Stomach smooth muscle (tissue), 2 donors: ENCODE data around the gene XRCC4.

ENCODE experiments used
- H3K27ac ChIP-seq: one replicate; pipeline ENCODE4 v1.7.0; 2013; ENCODE audit warnings: mild to moderate bottlenecking, low read length, inconsistent platforms
- H3K27me3 ChIP-seq, 2 donors: one replicate each; pipeline ENCODE4 v1.7.0; 2013; ENCODE audit warnings: low read length in 2 of 2; ENCODE audit not compliant: insufficient read depth in 2 of 2, control insufficient read depth in 1 of 2
- H3K36me3 ChIP-seq, 2 donors: one replicate each; pipeline ENCODE4 v1.7.0; 2013; ENCODE audit warnings: low read length in 2 of 2; ENCODE audit not compliant: control insufficient read depth in 2 of 2, insufficient read depth in 2 of 2
- H3K4me1 ChIP-seq: one replicate; pipeline ENCODE4 v1.7.0; 2013; ENCODE audit warnings: low read length; ENCODE audit not compliant: control insufficient read depth, insufficient read depth
- H3K4me3 ChIP-seq, 2 donors: one replicate each; pipeline ENCODE4 v1.7.0; 2013; ENCODE audit warnings: low read length in 2 of 2
- H3K9ac ChIP-seq, 2 donors: one replicate each; pipeline ENCODE4 v1.7.0; 2013; ENCODE audit warnings: low read length in 2 of 2, mild to moderate bottlenecking in 1 of 2
- H3K9me3 ChIP-seq, 2 donors: one replicate each; pipeline ENCODE4 v1.7.0; 2013; ENCODE audit warnings: low read length in 2 of 2; ENCODE audit not compliant: control insufficient read depth in 2 of 2
- donor health status: healthy.
- donor health status: Pancreatic carcinoma.

XRCC4 gene

DNA sequence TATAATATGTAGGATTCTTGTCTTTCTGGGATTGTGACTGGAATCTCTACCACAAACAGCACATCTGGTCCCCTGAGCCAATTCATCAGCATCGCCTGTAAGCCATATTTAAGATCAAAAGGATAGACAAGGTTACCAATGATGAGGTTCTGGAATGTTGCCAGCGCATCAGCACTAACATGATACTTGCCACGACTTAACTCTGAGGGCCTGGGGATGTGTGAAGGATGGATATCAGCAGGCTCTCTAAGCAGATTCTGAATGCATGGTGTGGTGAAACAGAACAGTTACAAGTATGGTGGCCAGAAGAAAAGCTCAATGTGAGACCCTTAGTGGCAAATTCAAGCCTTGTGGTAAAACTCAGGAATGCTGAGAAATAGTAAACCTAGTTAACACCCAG, 143.0 kb downstream of the XRCC4 start:
- Histone ChIP-seq H3K4me3 (no peak overlapping the region), H3K4me1 (no peaks in the 10 kb centered on the region), H3K9ac (no peak overlapping the region), H3K9me3 (no peaks in the 10 kb centered on the region), H3K36me3 (no peaks in the 10 kb centered on the region), H3K27ac (no peak overlapping the region), H3K27me3 (no peaks in the 10 kb centered on the region)

- Histone ChIP-seq H3K27ac (no peak overlapping the region), H3K4me1 (no peaks in the 10 kb centered on the region), H3K27me3 (no peaks in the 10 kb centered on the region)
These were observed 145.6 kb downstream of the XRCC4 start for GRCh38 chr5:83222906-83223305.

DNA sequence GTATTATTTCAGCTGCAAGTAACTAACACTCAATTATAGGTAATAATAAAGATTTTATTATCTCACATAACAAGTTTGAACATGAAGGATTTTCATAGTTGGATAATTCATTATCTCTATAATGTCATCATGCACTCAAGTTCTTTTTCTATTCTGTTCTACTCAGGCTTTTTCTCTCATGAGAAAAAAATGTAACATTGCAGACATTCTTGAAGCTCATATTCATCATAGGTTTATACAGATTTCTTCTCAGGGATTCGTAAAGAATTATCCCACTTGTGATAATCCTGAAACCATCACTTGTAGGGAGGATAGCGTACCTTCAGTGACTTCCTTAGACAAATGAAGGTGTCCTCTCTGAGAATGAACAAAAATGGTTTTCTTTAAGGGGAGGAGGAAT, 150.3 kb downstream of the XRCC4 start:
- Histone ChIP-seq H3K9ac (no peak overlapping the region), H3K9me3 (no peaks in the 10 kb centered on the region), H3K4me3 (no peak overlapping the region), H3K4me1 (no peaks in the 10 kb centered on the region), H3K27ac (no peak overlapping the region), H3K27me3 (no peaks in the 10 kb centered on the region), H3K36me3 (no peaks in the 10 kb centered on the region)

More at GRCh38 chr5:83222906-83223305, 145.6 kb downstream of the XRCC4 start:
- no peak overlapping the region for H3K9ac ChIP-seq
- H3K4me3 ChIP-seq, result no peak overlapping the region
- H3K9me3 ChIP-seq, result no peaks in the 10 kb centered on the region
- H3K36me3 ChIP-seq, result no peaks in the 10 kb centered on the region

- no peak overlapping the region for H3K9ac ChIP-seq
- H3K4me1 ChIP-seq, result no peaks in the 10 kb centered on the region
- H3K27ac ChIP-seq, result no peak overlapping the region
- H3K36me3 ChIP-seq, result no peaks in the 10 kb centered on the region
- H3K27me3 ChIP-seq, result no peaks in the 10 kb centered on the region
- H3K4me3 ChIP-seq, result no peak overlapping the region
- no peaks in the 10 kb centered on the region for H3K9me3 ChIP-seq
These were observed 153.2 kb downstream of the XRCC4 start for GRCh38 chr5:83230511-83230910.

DNA sequence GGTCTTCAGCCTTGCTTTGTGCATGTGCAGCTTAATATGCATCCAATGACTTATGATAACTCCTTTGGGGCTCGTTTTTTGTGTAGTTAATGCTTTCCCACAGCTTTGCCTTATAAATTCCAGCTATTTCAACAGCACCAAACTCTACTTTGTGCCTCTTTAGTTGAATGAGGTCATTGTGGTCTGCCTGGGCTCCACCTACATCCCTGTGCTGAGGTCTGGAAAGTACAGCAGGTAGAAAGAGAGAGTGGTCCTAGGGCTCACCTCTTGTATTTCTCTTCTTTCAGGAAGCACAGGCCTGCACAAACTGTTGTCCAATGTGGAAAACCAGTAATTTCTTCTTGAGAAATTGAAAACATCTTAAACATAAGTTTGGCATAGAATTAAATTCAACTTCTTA, 167.2 kb downstream of the XRCC4 start:
- no peak overlapping the region for H3K27ac ChIP-seq
- H3K4me1 ChIP-seq, result no peaks in the 10 kb centered on the region
- no peaks in the 10 kb centered on the region for H3K36me3 ChIP-seq
- H3K9ac ChIP-seq, result no peak overlapping the region
- H3K9me3 ChIP-seq, result no peaks in the 10 kb centered on the region
- no peaks in the 10 kb centered on the region for H3K27me3 ChIP-seq
- no peak overlapping the region for H3K4me3 ChIP-seq

DNA sequence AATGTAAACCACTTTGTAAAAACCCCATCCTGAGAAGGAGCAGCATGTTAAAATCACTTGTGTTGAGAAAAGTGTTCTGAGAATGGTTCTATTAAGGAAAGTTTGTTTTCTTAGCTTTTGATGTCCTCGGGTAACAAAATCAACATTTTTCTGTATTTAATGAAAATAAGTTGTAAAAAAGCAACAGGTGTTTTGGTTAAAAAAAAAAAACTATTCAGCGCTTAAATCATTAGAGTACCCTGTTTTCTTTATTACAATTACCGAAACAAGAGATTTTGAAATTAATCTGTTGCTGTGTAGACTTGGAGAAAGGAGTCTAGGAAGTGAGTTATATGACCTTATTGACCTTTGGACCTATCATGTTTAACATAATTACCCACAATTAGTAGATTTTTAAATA, 167.7 kb downstream of the XRCC4 start:
- H3K36me3 ChIP-seq, result no peaks in the 10 kb centered on the region
- no peaks in the 10 kb centered on the region for H3K9me3 ChIP-seq
- no peak overlapping the region for H3K9ac ChIP-seq
- no peak overlapping the region for H3K4me3 ChIP-seq
- H3K27ac ChIP-seq, result no peak overlapping the region
- H3K4me1 ChIP-seq, result no peaks in the 10 kb centered on the region
- H3K27me3 ChIP-seq, result no peaks in the 10 kb centered on the region

- H3K9ac ChIP-seq, result no peak overlapping the region
- no peak overlapping the region for H3K27ac ChIP-seq
- no peaks in the 10 kb centered on the region for H3K9me3 ChIP-seq
- no peaks in the 10 kb centered on the region for H3K4me1 ChIP-seq
- H3K36me3 ChIP-seq, result no peaks in the 10 kb centered on the region
- no peak overlapping the region for H3K4me3 ChIP-seq
- H3K27me3 ChIP-seq, result no peaks in the 10 kb centered on the region
These were observed 168.7 kb downstream of the XRCC4 start for GRCh38 chr5:83246071-83246470.

- Histone ChIP-seq H3K9ac (no peak overlapping the region), H3K36me3 (no peaks in the 10 kb centered on the region), H3K27me3 (no peaks in the 10 kb centered on the region), H3K27ac (no peak overlapping the region), H3K4me1 (no peaks in the 10 kb centered on the region), H3K4me3 (no peak overlapping the region), H3K9me3 (no peaks in the 10 kb centered on the region)
These were observed 171.8 kb downstream of the XRCC4 start for GRCh38 chr5:83249156-83249555.

- Histone ChIP-seq H3K27me3 (no peaks in the 10 kb centered on the region), H3K9me3 (no peaks in the 10 kb centered on the region), H3K9ac (no peak overlapping the region), H3K4me3 (no peak overlapping the region), H3K4me1 (no peaks in the 10 kb centered on the region), H3K36me3 (no peaks in the 10 kb centered on the region), H3K27ac (no peak overlapping the region)
These were observed 174.5 kb downstream of the XRCC4 start for GRCh38 chr5:83251849-83252248.

DNA sequence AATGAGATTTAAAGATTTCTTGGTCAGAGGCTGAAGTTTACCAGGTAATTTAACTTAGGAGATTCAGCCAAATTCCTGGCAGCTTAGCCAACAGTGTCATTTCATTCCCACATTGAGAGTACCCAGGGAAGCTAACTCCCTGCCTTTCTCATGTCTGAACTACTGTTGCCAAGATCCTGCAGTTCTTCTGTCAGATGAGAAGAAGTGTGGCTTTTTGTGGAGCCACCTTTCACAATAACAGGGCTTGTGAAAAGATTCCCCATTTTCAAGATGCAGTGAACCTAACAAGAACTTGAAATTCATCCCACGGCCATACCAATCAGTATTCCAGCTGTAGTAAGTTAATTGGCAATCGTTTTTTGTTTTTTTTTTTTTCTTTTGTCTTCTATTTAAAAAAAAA, 176.4 kb downstream of the XRCC4 start:
- Histone ChIP-seq H3K27ac (no peak overlapping the region), H3K4me3 (no peak overlapping the region), H3K4me1 (no peaks in the 10 kb centered on the region), H3K36me3 (no peaks in the 10 kb centered on the region), H3K27me3 (no peaks in the 10 kb centered on the region), H3K9ac (no peak overlapping the region), H3K9me3 (no peaks in the 10 kb centered on the region)

DNA sequence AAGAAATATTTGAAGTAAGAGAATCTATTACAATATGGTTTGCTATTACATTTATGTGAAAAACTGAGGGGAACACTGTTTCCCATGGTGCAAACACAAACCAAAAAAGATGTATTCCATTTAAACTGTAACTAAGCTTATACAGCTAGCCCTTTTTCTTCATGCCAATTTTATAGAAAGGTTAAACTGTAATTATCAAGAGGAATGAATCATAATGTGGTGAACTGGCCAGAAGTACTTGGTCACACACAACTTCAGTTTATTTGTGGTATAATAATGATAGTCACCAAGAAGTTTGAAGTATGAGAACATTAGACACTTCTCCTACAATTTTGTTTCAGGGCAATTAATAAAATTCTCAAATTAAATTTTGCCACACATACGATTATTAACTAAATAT, 177.9 kb downstream of the XRCC4 start:
- Histone ChIP-seq H3K27me3 (no peaks in the 10 kb centered on the region), H3K36me3 (no peaks in the 10 kb centered on the region), H3K4me3 (no peak overlapping the region), H3K27ac (no peak overlapping the region), H3K4me1 (no peaks in the 10 kb centered on the region), H3K9me3 (no peaks in the 10 kb centered on the region), H3K9ac (no peak overlapping the region)
